ENCODE measurements around the gene EPS15. TPM values are rescaled to one million over a fixed set of nuclear protein-coding genes. Genes with fewer than 3 reads are reported as not detected.

EPS15 gene
- total and polyA plus RNA-seq, 4 donors = 8.8 to 52.1 (median 19.1) TPM

DNA sequence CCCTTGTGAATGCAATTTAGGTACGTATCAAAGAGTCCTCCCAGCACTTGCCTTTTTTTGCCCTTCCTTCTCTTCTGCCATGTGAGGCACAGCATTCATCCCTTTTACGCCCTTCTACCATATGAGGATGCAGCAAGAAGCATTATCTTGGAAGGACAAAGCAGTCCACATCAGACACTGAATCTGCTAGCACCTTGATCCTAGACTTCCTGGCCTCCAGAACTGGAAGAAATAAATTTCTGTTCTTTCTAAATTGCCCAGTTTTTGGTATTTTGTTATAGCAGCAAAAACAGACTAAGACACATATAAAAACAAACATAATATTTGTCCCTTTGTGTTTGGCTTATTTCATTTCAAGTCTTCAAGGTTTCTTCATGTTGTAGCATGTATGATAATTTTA is 20.1 kb downstream of the EPS15 start:
- no peak for DNase-seq (ENCODE audit: low spot score)
- Histone ChIP-seq H3K4me3 (ENCODE audit: low read depth in 1 of 3, low read length in 3 of 3) (no peak overlapping the region), H3K9ac (ENCODE audit: low read depth in 1 of 2, low read length in 2 of 2) (no peak overlapping the region), H3K9me3 (ENCODE audit: control insufficient read depth in 4 of 4, low read length in 3 of 4) (no peaks in the 10 kb centered on the region), H3K27me3 (ENCODE audit: control insufficient read depth in 4 of 4, insufficient read depth in 4 of 4, low read length in 3 of 4) (no peaks in the 10 kb centered on the region), H3K4me1 (ENCODE audit: control insufficient read depth in 4 of 4, insufficient read depth in 4 of 4, low read length in 3 of 4) (peaks cover 0 to 10% (median 6%) of the 10 kb centered on the region in 4 donors), H3K27ac (ENCODE audit: low read depth in 1 of 2, low read length in 2 of 2) (no peak overlapping the region), H3K36me3 (ENCODE audit: control insufficient read depth in 4 of 4, insufficient read depth in 3 of 4, low read depth in 1 of 4, low read length in 3 of 4) (peaks cover 0 to 3% (median 0%) of the 10 kb centered on the region in 4 donors)
- TF ChIP-seq YY1 (IDR thresholded peaks at IDR 0.05) (no peak), NR2F2 (IDR thresholded peaks at IDR 0.05) (no peak), RXRA (IDR thresholded peaks at IDR 0.05) (no peak), HNF4G (IDR thresholded peaks at IDR 0.05) (no peak), JUND (IDR thresholded peaks at IDR 0.05) (no peak), TAF1 (conservative IDR thresholded peaks at IDR 0.05) (no peak), FOXA1 (IDR thresholded peaks at IDR 0.05) (no peak), FOXA2 (IDR thresholded peaks at IDR 0.05) (no peak), RAD21 (IDR thresholded peaks at IDR 0.05) (no peak), GABPA (IDR thresholded peaks at IDR 0.05 in 1 of 2, conservative IDR thresholded peaks at IDR 0.05 in 1 of 2) (no peak)
- TF ChIP-seq, protein P1, sequence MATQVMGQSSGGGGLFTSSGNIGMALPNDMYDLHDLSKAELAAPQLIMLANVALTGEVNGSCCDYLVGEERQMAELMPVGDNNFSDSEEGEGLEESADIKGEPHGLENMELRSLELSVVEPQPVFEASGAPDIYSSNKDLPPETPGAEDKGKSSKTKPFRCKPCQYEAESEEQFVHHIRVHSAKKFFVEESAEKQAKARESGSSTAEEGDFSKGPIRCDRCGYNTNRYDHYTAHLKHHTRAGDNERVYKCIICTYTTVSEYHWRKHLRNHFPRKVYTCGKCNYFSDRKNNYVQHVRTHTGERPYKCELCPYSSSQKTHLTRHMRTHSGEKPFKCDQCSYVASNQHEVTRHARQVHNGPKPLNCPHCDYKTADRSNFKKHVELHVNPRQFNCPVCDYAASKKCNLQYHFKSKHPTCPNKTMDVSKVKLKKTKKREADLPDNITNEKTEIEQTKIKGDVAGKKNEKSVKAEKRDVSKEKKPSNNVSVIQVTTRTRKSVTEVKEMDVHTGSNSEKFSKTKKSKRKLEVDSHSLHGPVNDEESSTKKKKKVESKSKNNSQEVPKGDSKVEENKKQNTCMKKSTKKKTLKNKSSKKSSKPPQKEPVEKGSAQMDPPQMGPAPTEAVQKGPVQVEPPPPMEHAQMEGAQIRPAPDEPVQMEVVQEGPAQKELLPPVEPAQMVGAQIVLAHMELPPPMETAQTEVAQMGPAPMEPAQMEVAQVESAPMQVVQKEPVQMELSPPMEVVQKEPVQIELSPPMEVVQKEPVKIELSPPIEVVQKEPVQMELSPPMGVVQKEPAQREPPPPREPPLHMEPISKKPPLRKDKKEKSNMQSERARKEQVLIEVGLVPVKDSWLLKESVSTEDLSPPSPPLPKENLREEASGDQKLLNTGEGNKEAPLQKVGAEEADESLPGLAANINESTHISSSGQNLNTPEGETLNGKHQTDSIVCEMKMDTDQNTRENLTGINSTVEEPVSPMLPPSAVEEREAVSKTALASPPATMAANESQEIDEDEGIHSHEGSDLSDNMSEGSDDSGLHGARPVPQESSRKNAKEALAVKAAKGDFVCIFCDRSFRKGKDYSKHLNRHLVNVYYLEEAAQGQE (IDR thresholded peaks at IDR 0.05) = no peak
- TF ChIP-seq, protein P2, sequence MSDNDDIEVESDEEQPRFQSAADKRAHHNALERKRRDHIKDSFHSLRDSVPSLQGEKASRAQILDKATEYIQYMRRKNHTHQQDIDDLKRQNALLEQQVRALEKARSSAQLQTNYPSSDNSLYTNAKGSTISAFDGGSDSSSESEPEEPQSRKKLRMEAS (IDR thresholded peaks at IDR 0.05) = no peak
- WGBS = 95% methylated on average over 2 of the region's 2 CpGs

DNA sequence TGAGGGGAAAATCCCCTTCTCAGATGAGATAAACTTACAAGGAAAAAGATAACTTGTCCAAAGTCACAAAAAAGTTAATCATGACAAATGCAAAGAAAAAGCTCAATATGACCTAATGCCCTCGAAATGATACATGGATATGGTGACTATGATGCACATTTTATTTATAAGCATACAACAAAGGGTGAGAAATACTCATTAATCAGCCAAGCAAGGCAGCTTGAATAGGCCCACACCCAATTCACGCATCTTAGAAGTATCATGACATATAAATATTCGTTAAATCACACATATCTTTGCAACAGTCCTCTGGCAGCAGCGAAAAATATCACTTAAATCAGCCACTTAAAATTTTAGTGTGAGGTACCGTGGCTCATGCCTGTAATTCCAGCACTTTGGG is 21.7 kb downstream of the EPS15 start:
- peaks cover 0 to 3% (median 0%) of the 10 kb centered on the region in 4 donors for H3K36me3 ChIP-seq (ENCODE audit: control insufficient read depth in 4 of 4, insufficient read depth in 3 of 4, low read depth in 1 of 4, low read length in 3 of 4)
- H3K27ac ChIP-seq (ENCODE audit: low read depth in 1 of 2, low read length in 2 of 2) = no peak overlapping the region
- 97% methylated on average over 5 of the region's 5 CpGs for WGBS
- TF ChIP-seq FOXA2 (IDR thresholded peaks at IDR 0.05) (no peak), YY1 (IDR thresholded peaks at IDR 0.05) (no peak), SP1 (IDR thresholded peaks at IDR 0.05) (no peak), GABPA (IDR thresholded peaks at IDR 0.05 in 1 of 2, conservative IDR thresholded peaks at IDR 0.05 in 1 of 2) (no peak), TAF1 (conservative IDR thresholded peaks at IDR 0.05) (no peak), NR2F2 (IDR thresholded peaks at IDR 0.05) (no peak)
- TF ChIP-seq, protein P2 (IDR thresholded peaks at IDR 0.05) = no peak
- TF ChIP-seq, protein P1 (IDR thresholded peaks at IDR 0.05) = no peak
- DNase-seq (ENCODE audit: low spot score) = no peak
- H3K4me1 ChIP-seq (ENCODE audit: control insufficient read depth in 4 of 4, insufficient read depth in 4 of 4, low read length in 3 of 4) = peaks cover 0 to 12% (median 8%) of the 10 kb centered on the region in 4 donors
- peak overlapping the region in 1 of 2 donors; percentile 45 for H3K9ac ChIP-seq (ENCODE audit: low read depth in 1 of 2, low read length in 2 of 2)
- H3K9me3 ChIP-seq (ENCODE audit: control insufficient read depth in 4 of 4, low read length in 3 of 4) = no peaks in the 10 kb centered on the region
- H3K4me3 ChIP-seq (ENCODE audit: low read depth in 1 of 3, low read length in 3 of 3) = no peak overlapping the region
- no peaks in the 10 kb centered on the region for H3K27me3 ChIP-seq (ENCODE audit: control insufficient read depth in 4 of 4, insufficient read depth in 4 of 4, low read length in 3 of 4)

Data from liver (tissue), 9 donors.